D721Med (cell line): ENCODE data around the gene ADAM33.

Experiments used
- DNase-seq: peaks from one replicate; pipeline ENCODE4 v3.0.0; 2011; ENCODE audit warnings: low spot score; ENCODE audit not compliant: insufficient read length
- FAIRE-seq: peaks from 2 replicates; lab custom pipeline; 2011; peaks lifted over from hg19 to GRCh38; lab: Jason Lieb, UNC
- CTCF ChIP-seq: IDR thresholded peaks from 2 replicates; pipeline ENCODE4 v1.5.1; 2012; ENCODE audit warnings: mild to moderate bottlenecking, control low read depth; ENCODE audit not compliant: insufficient read depth; ENCODE audit errors: missing control alignments

Gene ADAM33

DNA sequence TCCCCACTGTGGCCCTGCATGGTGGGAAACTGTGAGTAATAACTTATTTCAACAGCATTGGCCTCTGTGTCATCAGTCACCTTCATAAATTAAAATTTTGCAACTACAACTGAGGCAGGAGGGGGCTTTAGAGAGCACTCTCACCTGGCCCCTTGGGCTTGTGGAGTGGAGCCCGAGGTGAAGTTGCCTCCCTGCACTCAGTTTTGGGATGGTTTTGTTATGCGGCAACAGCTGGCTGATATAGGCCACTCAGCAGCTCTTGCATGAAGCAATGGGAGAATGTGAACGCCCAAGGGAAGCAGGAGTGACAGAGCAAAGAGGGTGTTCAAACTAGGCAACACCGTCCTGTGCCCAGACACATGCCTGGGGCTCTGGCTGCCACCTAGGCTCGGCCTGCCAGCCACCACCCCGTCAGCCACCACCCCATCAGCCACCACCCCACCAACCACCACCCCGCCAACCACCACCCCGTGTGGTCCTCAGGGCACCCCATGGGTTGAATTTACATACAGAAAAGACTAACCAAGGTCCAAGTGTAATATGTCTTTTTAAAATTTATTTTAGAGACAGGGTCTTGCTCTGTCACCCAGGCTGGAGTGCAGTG, 14.3 kb downstream of the ADAM33 start:
- TF ChIP-seq CTCF: no peak
- DNase-seq (no peak), FAIRE-seq (no peak)

DNA sequence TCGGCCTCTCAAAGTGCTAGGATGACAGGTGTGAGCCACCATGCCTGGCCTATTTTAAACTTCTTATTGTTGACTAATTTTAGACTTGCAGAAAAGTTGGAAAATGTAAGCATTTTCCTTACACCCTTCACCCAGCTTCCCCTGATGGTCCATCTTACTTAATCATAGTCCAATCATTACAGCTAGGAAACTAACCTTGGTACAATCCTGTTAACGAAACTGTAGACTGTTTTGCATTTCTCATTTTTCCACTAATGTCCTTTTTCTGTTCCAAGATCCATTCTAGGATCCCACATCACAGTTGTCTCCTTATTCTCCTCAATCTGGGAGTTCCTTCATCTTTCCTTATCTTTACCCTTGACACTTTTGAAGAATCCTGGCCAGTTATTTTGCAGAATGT, 18.0 kb downstream of the ADAM33 start:
- TF ChIP-seq CTCF: no peak
- FAIRE-seq: no peak

GRCh38 chr20:3663031-3663701, 18.6 kb downstream of the ADAM33 start, which contains the start of gene GFRA4:
Gene GFRA4 (minus strand): TSS chr20:3663399. CDS start chr20:3663399, 0 bp downstream.
- FAIRE-seq (no peak), DNase-seq (no peak)
- TF ChIP-seq CTCF: no peak

More for the DNA sequence above, 18.0 kb downstream of the ADAM33 start:
- no peak for DNase-seq

DNA sequence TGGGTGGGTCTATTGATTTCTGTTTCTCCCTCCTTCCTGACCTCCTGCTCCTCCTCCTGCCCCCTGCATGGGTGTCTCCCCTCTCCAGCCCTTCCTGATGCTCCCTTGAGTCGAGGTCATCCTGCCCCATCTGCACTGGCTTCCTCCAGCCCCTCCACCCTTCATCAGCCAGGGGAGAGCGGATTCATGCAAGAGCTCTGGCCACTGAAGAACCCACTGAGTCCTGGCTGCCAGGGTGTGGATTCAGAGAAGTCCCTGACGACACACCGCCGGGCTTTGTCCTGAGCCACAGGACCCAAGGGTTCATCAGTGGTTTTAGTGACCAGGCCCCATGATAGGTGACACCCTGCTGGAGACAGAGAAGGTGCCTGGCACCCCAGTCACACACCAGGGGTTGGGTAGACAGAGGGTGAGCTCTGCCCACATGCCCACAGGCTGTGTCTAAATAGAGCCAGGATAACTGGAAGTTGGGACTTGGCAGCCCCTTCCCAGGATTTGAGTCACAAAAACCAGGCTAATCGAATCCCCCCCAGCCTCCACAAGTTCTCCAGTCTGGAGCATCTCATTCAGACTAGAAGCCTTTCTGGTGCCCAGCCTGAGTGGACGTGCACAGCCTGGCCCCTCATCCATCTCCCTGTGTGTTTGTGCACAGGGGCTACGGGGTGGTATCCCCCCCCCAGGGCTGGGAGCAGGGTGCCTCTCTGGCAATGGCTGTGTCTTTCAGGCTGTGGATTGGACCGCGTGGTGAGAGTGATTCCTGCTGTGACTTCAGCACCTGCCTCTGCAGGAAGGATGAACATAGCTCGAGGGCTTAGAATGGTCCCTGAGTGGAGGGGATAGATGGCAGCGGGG, 19.8 kb downstream of the ADAM33 start:
- no peak for TF ChIP-seq CTCF
- FAIRE-seq: no peak
- no peak for DNase-seq

- no peak for TF ChIP-seq CTCF
- no peak for DNase-seq
- no peak for FAIRE-seq
These were observed 20.6 kb downstream of the ADAM33 start for GRCh38 chr20:3661060-3661813.

GRCh38 chr20:3660262-3661059, 21.3 kb downstream of the ADAM33 start:
- FAIRE-seq: no peak

More at GRCh38 chr20:3660262-3661059, 21.3 kb downstream of the ADAM33 start:
- no peak for DNase-seq
- no peak for TF ChIP-seq CTCF
